Stimulated activated CD4-positive, alpha-beta T cell treated with anti-CD3 and anti-CD28 coated beads, Interleukin-2, amount 100 ng/mL, for 4 hours (primary cell): ENCODE measurements around the gene ZNF248.
"Not testable (repeated sequence)": the region's sequence is repeated elsewhere in the genome, so short reads cannot be mapped to it uniquely, and the experiment has no call there.

Experiments used
- DNase-seq: peaks from one replicate; pipeline ENCODE4 v3.0.0-alpha.2; 2020; ENCODE audit warnings: low read depth

The ZNF248 gene

DNA sequence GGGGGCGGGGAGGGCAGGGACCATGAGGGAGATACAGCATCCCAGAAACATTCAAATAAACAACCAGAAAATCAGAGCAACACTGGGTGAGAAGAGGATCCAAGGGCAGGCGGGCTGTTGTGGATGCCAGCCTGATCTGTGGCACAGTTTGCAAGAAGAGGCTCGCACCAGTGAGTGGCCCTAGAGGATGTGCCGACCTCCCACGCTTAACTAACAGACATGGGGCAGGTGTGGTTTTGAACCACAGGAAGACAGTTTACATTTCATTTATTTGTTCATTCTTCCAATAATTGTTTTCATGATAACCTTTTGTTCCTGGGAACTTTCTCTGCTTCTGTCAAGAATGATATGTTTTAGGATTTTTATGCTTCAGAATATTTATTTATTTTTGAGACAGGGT is 115.6 kb downstream of the ZNF248 start:
- no peak for DNase-seq

DNA sequence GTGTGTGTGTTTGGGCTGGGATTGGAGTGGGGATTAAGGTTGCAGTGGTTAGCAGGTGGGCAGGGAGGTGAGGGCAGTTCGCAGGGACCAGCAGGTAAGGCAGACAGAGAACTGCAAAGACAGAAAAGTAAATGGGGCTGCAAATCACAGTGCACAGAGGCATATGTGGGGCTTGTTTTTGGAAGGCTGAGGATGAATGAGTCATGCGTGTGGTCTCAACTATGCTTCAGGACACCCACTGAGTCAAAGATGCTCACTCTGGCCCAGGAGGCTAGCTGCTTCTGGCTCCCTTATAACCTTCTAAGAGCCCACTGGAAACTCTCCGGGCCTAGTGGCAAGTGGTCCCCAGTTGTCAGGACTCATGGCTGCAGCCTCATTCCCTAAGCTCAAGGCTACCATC is 118.2 kb downstream of the ZNF248 start:
- DNase-seq = no peak

- not testable (repeated sequence) for DNase-seq
These were observed 119.2 kb downstream of the ZNF248 start for GRCh38 chr10:37738241-37738640.

- DNase-seq = no peak
These were observed 120.1 kb downstream of the ZNF248 start for GRCh38 chr10:37737336-37737735.

DNA sequence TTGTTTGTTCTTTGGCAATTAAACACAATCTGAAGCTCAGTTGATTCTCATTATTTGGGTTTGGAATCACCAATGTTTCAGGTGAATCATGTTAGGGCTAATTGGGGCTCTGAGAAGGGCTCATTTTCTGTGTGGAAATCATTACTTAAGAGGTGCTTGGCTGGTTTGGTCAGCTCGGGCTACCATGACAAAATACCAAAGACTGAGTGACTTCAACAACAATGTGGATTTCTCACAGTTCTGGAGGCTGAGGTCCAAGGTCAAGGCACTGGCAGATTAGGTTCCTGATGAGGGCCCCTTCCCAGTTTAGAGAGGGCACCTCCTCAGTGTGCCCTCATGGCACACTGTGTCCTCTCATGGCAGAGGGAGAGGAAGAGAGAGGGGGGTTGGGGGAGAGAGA is 121.3 kb downstream of the ZNF248 start:
- DNase-seq = no peak

DNA sequence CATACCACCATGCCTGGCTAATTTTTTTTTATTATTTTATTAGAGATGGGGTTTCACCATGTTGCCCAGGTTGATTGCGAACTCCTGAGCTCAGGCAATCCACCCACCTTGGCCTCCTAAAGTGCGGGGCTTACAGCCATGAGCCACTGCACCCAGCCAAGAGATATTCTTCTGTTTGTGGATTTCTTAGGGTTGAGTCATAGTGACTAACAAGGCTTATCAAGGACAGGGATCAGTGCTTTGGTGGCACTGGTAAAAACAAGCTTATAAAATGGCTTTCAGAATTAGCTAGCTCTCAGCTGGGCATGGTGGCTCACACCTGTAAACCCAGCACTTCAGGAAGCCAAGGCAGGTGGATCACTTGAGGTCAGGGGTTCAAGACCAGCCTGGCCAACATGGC is 122.4 kb downstream of the ZNF248 start:
- DNase-seq = no peak
